Measurements from ENCODE around the gene DYTN. TPM values are rescaled to one million over a fixed set of nuclear protein-coding genes. Genes with fewer than 3 reads are reported as not detected.

The DYTN gene
- total RNA-seq, 1 donor from 2014 or later, result not detected

DNA sequence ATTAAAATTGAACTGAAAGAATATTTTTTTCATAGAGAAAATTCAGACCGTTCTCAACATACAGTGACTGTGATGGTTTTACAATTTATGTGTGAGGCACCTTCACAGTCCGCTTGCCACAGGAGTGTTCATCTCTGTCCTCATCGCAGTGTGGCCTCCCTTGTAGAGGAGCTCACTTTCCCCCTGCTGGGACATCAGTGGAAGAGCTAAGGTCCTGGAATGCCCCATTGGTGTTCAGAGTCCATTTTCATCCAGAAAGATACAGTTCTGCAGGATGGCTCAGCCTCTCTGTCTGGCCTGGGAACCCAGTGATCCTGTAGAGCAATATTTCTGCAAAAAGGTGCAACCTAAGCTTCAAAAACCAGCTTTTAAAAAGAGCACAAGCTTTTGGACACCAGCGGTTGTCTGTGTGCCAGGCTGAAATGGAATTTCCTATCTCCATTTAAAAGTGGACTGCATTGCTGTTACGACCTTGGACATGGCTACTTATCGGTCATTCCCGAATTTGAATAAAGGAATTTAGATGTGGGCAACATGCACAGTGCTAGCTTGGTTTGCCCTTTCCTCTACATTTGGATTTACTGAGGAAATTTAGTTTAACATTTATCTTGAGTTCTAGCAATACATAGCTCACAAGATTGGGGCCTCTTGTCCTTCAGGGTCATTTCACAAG is 102.6 kb downstream of the DYTN start:
- Mint-ChIP-seq H3K9me3 (no peaks in the 10 kb centered on the region), H3K36me3 (ENCODE audit: low read depth) (no peaks in the 10 kb centered on the region), H3K4me3 (no peak overlapping the region), H3K27ac (no peak overlapping the region), H3K27me3 (peaks cover 2% of the 10 kb centered on the region), H3K4me1 (no peaks in the 10 kb centered on the region)
- DNase-seq, result no peak
- intact Hi-C loops (cut with micrococcal nuclease), result no loop called here

- Mint-ChIP-seq H3K9me3 (no peaks in the 10 kb centered on the region), H3K27ac (no peak overlapping the region), H3K36me3 (ENCODE audit: low read depth) (no peaks in the 10 kb centered on the region), H3K4me1 (no peaks in the 10 kb centered on the region), H3K27me3 (no peaks in the 10 kb centered on the region), H3K4me3 (no peak overlapping the region)
- no peak for DNase-seq
- intact Hi-C loops (cut with micrococcal nuclease), result no loop called here
Measured at GRCh38 chr2:206614811-206615210, 103.4 kb downstream of the DYTN start.

GRCh38 chr2:206611736-206612135 is 106.5 kb downstream of the DYTN start:
- Mint-ChIP-seq H3K4me3 (no peak overlapping the region), H3K9me3 (no peaks in the 10 kb centered on the region), H3K36me3 (ENCODE audit: low read depth) (no peaks in the 10 kb centered on the region), H3K4me1 (peaks cover 2% of the 10 kb centered on the region), H3K27me3 (peaks cover 2% of the 10 kb centered on the region), H3K27ac (no peak overlapping the region)
- no peak for DNase-seq
- intact Hi-C loops (cut with micrococcal nuclease), result no loop called here

DNA sequence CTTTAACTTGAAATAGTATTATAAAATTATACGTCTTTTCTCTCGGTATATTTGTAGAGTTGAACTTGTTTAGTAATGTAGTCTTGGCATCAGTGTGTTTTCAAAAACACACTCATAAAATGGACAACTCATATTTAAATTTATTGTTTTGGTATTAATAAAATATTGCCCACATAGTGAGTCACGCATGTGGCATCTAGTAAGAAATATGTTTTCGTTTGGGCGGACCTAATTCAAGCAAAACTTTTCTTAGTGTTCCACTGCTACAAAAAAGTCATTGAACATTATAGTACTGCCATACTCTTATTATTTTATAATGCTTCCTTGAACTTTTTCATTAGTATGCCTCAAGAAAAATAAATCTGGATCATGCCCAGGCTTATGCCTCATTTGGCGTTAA is 107.0 kb downstream of the DYTN start:
- H3K27ac Mint-ChIP-seq, result no peak overlapping the region
- intact Hi-C loops (cut with micrococcal nuclease), result no loop called here
- no peaks in the 10 kb centered on the region for H3K9me3 Mint-ChIP-seq
- DNase-seq, result no peak
- no peaks in the 10 kb centered on the region for H3K36me3 Mint-ChIP-seq (ENCODE audit: low read depth)
- H3K27me3 Mint-ChIP-seq, result peaks cover 2% of the 10 kb centered on the region
- H3K4me3 Mint-ChIP-seq, result no peak overlapping the region
- H3K4me1 Mint-ChIP-seq, result peaks cover 2% of the 10 kb centered on the region

GRCh38 chr2:206610451-206610850 is 107.7 kb downstream of the DYTN start:
- Mint-ChIP-seq H3K27me3 (peaks cover 4% of the 10 kb centered on the region), H3K4me3 (no peak overlapping the region), H3K4me1 (peaks cover 2% of the 10 kb centered on the region), H3K27ac (no peak overlapping the region), H3K36me3 (ENCODE audit: low read depth) (no peaks in the 10 kb centered on the region), H3K9me3 (no peaks in the 10 kb centered on the region)
- intact Hi-C loops (cut with micrococcal nuclease), result no loop called here
- DNase-seq, result no peak

GRCh38 chr2:206603243-206603642 is 115.0 kb downstream of the DYTN start:
- peaks cover 8% of the 10 kb centered on the region for H3K27me3 Mint-ChIP-seq
- no peak overlapping the region for H3K27ac Mint-ChIP-seq
- H3K9me3 Mint-ChIP-seq, result no peaks in the 10 kb centered on the region
- no peak overlapping the region for H3K4me3 Mint-ChIP-seq
- no peak for DNase-seq
- intact Hi-C loops (cut with micrococcal nuclease), result no loop called here
- H3K36me3 Mint-ChIP-seq (ENCODE audit: low read depth), result no peaks in the 10 kb centered on the region
- no peaks in the 10 kb centered on the region for H3K4me1 Mint-ChIP-seq

Other genes starting within 250 kb of the DYTN start
- gene FAM237A, start 75.9 kb downstream of the DYTN start, total RNA-seq, result not detected in 2 replicates
- gene MDH1B, start 46.9 kb upstream of the DYTN start, total RNA-seq, result 0.12 and 0.47 TPM in 2 replicates
- 39.1 and 39.2 TPM in 2 replicates for gene FASTKD2, start 47.2 kb upstream of the DYTN start, total RNA-seq
- not detected in 2 replicates for gene CPO, start 221.1 kb upstream of the DYTN start, total RNA-seq

Measured in activated CD4-positive, alpha-beta T cell treated with anti-CD3 and anti-CD28 coated beads, Interleukin-2, amount 10 ng/mL, durations not matched to agents 24 days and 14 days (primary cell).